DND-41 (cell line): Measurements from ENCODE around the gene TTLL8.

Experiments
- ATAC-seq: fragments of 200-7000 bp; cut with Tn5 transposase; 3 replicates; pipeline ENCODE4 v1.9.1; 2021; ENCODE audit warnings: low read depth; ENCODE audit not compliant: insufficient read depth
- DNase-seq: peaks from one replicate; pipeline ENCODE4 v3.0.0-alpha.2; 2020
- H2AFZ ChIP-seq: 2 replicates; pipeline ENCODE4 v1.6.0; 2012; ENCODE audit warnings: low read depth, low read length
- H3K27ac ChIP-seq: 2 replicates; pipeline ENCODE4 v1.5.1; 2012; ENCODE audit warnings: low read length, inconsistent platforms
- H3K27me3 ChIP-seq: fragments of 200-600 bp; sonication (generic); 2 replicates; pipeline ENCODE4 v1.6.0; 2012; ENCODE audit warnings: low read length, mild to moderate bottlenecking, inconsistent platforms; ENCODE audit not compliant: insufficient read depth, poor library complexity
- H3K36me3 ChIP-seq: 2 replicates; pipeline ENCODE4 v1.5.1; 2012; ENCODE audit warnings: low read length, inconsistent platforms; ENCODE audit not compliant: insufficient read depth
- H3K4me1 ChIP-seq: 2 replicates; pipeline ENCODE4 v1.5.1; 2012; ENCODE audit warnings: mild to moderate bottlenecking, low read length; ENCODE audit not compliant: insufficient read depth
- H3K4me2 ChIP-seq: 2 replicates; pipeline ENCODE4 v1.6.0; 2012; ENCODE audit warnings: mild to moderate bottlenecking, moderate library complexity, low read length, inconsistent platforms; ENCODE audit not compliant: insufficient read depth
- H3K4me3 ChIP-seq, 2 experiments: fragments of 200-600 bp in 1 of 2; shearing (Covaris generic) in 1 of 2; 2 replicates each; pipeline ENCODE4 v1.5.1; 2012 to 2016; ENCODE audit warnings: inconsistent platforms in 2 of 2, low read length in 2 of 2, mild to moderate bottlenecking in 2 of 2, low read depth in 1 of 2, moderate library complexity in 1 of 2
- H3K79me2 ChIP-seq: 2 replicates; pipeline ENCODE4 v1.6.0; 2012; ENCODE audit warnings: low read length, inconsistent platforms; ENCODE audit not compliant: insufficient read depth
- H3K9ac ChIP-seq: 2 replicates; pipeline ENCODE4 v1.6.0; 2012; ENCODE audit warnings: low read depth, mild to moderate bottlenecking, inconsistent platforms, low read length, moderate library complexity
- H3K9me3 ChIP-seq: 2 replicates; pipeline ENCODE4 v1.5.1; 2012; ENCODE audit warnings: low read length, moderate library complexity, mild to moderate bottlenecking, inconsistent platforms; ENCODE audit not compliant: insufficient read depth, severe bottlenecking
- H4K20me1 ChIP-seq: 2 replicates; pipeline ENCODE4 v1.6.0; 2012; ENCODE audit warnings: low read length; ENCODE audit not compliant: insufficient read depth
- EZH2 ChIP-seq: IDR thresholded peaks from 3 replicates; pipeline ENCODE4 v1.6.1; 2012; ENCODE audit warnings: borderline replicate concordance, low read depth, mild to moderate bottlenecking, moderate library complexity, low read length, inconsistent platforms; ENCODE audit not compliant: severe bottlenecking
- TF ChIP-seq, protein P1 (sequence below): IDR thresholded peaks from 2 replicates; pipeline ENCODE4 v1.5.1; 2012; ENCODE audit warnings: borderline replicate concordance, low read length, moderate library complexity, mild to moderate bottlenecking; ENCODE audit not compliant: poor library complexity, severe bottlenecking; ENCODE audit errors: extremely low read depth

TTLL8 gene

GRCh38 chr22:50007057-50007511 lies 51.0 kb downstream of the TTLL8 start:
- DNase-seq (no peak), ATAC-seq (no peak)
- Histone ChIP-seq H3K27me3 (no peaks in the 10 kb centered on the region), H3K9me3 (no peaks in the 10 kb centered on the region), H3K4me1 (no peaks in the 10 kb centered on the region), H3K4me2 (no peak overlapping the region), H3K9ac (no peak overlapping the region), H3K79me2 (no peaks in the 10 kb centered on the region), H3K4me3 (no peak overlapping the region), H3K36me3 (no peaks in the 10 kb centered on the region), H3K27ac (no peak overlapping the region), H4K20me1 (no peaks in the 10 kb centered on the region), H2AFZ (no peak overlapping the region)
- TF ChIP-seq, protein P1, sequence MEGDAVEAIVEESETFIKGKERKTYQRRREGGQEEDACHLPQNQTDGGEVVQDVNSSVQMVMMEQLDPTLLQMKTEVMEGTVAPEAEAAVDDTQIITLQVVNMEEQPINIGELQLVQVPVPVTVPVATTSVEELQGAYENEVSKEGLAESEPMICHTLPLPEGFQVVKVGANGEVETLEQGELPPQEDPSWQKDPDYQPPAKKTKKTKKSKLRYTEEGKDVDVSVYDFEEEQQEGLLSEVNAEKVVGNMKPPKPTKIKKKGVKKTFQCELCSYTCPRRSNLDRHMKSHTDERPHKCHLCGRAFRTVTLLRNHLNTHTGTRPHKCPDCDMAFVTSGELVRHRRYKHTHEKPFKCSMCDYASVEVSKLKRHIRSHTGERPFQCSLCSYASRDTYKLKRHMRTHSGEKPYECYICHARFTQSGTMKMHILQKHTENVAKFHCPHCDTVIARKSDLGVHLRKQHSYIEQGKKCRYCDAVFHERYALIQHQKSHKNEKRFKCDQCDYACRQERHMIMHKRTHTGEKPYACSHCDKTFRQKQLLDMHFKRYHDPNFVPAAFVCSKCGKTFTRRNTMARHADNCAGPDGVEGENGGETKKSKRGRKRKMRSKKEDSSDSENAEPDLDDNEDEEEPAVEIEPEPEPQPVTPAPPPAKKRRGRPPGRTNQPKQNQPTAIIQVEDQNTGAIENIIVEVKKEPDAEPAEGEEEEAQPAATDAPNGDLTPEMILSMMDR: no peak
- TF ChIP-seq EZH2: no peak

- ATAC-seq: no peak
- H3K36me3 ChIP-seq: no peaks in the 10 kb centered on the region
- H3K4me2 ChIP-seq: no peak overlapping the region
- H3K27ac ChIP-seq: no peak overlapping the region
- DNase-seq: no peak
- no peaks in the 10 kb centered on the region for H3K79me2 ChIP-seq
- no peaks in the 10 kb centered on the region for H4K20me1 ChIP-seq
- TF ChIP-seq, protein P1: no peak
- TF ChIP-seq EZH2: no peak
- no peak overlapping the region for H3K4me3 ChIP-seq
- H3K27me3 ChIP-seq: no peaks in the 10 kb centered on the region
- H3K9me3 ChIP-seq: no peaks in the 10 kb centered on the region
- no peak overlapping the region for H3K9ac ChIP-seq
- no peaks in the 10 kb centered on the region for H3K4me1 ChIP-seq
- H2AFZ ChIP-seq: no peak overlapping the region
Observed at GRCh38 chr22:50004918-50005317, 53.2 kb downstream of the TTLL8 start.

DNA sequence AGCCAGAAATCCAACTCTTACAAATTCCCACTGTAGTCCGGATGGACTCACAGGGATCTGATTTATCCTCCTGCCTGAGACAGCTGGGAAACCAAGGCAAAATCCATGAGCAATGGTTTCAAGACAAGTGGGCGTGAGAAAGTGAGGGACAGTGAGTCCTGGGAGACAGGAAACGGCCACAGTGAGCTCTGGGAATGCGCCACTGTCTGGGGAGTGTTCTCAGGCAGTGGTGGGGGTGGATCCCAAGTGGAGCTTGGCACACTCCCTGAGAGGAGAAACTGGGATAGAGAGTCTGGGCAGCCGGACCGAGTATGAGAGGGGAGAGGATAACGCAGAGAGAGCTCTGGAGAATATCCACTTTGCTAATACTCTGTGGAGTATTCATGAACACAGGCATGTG lies 55.3 kb downstream of the TTLL8 start:
- Histone ChIP-seq H3K4me2 (no peak overlapping the region), H2AFZ (no peak overlapping the region), H3K36me3 (no peaks in the 10 kb centered on the region), H4K20me1 (0 out of 2 replicates have a peak, but pooled peaks cover 2% of the 10 kb centered on the region), H3K79me2 (no peaks in the 10 kb centered on the region), H3K9ac (no peak overlapping the region), H3K27me3 (no peaks in the 10 kb centered on the region), H3K4me1 (no peaks in the 10 kb centered on the region), H3K27ac (no peak overlapping the region), H3K9me3 (no peaks in the 10 kb centered on the region), H3K4me3 (no peak overlapping the region)
- ATAC-seq (no peak), DNase-seq (no peak)
- no peak for TF ChIP-seq EZH2
- TF ChIP-seq, protein P1: no peak
